Neutrophil (primary cell): ENCODE data around the gene ZNF189.
A peak's percentile ranks its signal among the peaks of the same experiment; 100 is the strongest.

ENCODE experiments used
- H3K27ac ChIP-seq: fragments of 200-600 bp; sonication (generic); 2 replicates; pipeline ENCODE4 v1.5.1; 2016; ENCODE audit warnings: mild to moderate bottlenecking, moderate library complexity
- H3K27me3 ChIP-seq: fragments of 200-600 bp; sonication (generic); 2 replicates; pipeline ENCODE4 v1.6.0; 2016; ENCODE audit warnings: mild to moderate bottlenecking
- H3K36me3 ChIP-seq: fragments of 200-600 bp; sonication (generic); 2 replicates; pipeline ENCODE4 v1.5.1; 2017
- H3K4me1 ChIP-seq, 2 experiments: fragments of 200-600 bp in 1 of 2; sonication (generic) in 1 of 2; 1 replicate in 1 of 2; 2 replicates in 1 of 2; pipeline versions ENCODE4 v1.5.1 to v1.6.1; 2013 to 2016; ENCODE audit warnings: low read depth in 1 of 2, low read length in 1 of 2, mild to moderate bottlenecking in 1 of 2, moderate library complexity in 1 of 2; ENCODE audit not compliant: control insufficient read depth in 1 of 2, insufficient read depth in 1 of 2
- H3K4me3 ChIP-seq, 2 experiments: fragments of 200-600 bp in 1 of 2; sonication (generic) in 1 of 2; 1 replicate in 1 of 2; 2 replicates in 1 of 2; pipeline ENCODE4 v1.5.1; 2013 to 2016; ENCODE audit warnings: low read depth in 1 of 2, low read length in 1 of 2, mild to moderate bottlenecking in 1 of 2, moderate library complexity in 1 of 2
- H3K9me3 ChIP-seq: fragments of 200-600 bp; sonication (generic); 2 replicates; pipeline ENCODE4 v1.5.1; 2016
- TF ChIP-seq, protein P1 (sequence below): fragments of 200-600 bp; sonication (generic); IDR thresholded peaks from 2 replicates; pipeline ENCODE4 v1.5.1; 2016; ENCODE audit warnings: antibody characterized with exemption

The ZNF189 gene

DNA sequence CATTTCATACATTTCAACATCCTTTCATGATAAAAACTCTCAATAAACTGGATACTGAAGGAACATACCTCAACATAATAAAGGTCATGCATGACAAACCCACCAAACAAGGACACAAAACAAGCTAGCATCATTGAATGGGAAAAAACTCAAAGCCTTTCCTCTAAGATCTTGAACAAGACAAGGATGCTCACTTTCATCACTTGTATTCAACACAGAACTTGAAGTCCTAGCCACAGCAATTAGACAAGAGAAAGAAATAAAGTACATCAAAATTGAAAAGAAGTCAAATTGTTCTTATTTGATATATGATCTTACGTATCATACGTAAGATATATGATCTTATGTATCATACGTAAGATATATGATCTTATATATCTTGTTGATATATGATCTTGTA lies 5.5 kb upstream of the ZNF189 start:
- Histone ChIP-seq H3K9me3 (no peaks in the 10 kb centered on the region), H3K4me3 (no peak overlapping the region), H3K4me1 (peaks cover 7 to 17% of the 10 kb centered on the region in 2 experiments), H3K36me3 (peaks cover 15% of the 10 kb centered on the region), H3K27ac (no peak overlapping the region), H3K27me3 (no peaks in the 10 kb centered on the region)
- TF ChIP-seq, protein P1, sequence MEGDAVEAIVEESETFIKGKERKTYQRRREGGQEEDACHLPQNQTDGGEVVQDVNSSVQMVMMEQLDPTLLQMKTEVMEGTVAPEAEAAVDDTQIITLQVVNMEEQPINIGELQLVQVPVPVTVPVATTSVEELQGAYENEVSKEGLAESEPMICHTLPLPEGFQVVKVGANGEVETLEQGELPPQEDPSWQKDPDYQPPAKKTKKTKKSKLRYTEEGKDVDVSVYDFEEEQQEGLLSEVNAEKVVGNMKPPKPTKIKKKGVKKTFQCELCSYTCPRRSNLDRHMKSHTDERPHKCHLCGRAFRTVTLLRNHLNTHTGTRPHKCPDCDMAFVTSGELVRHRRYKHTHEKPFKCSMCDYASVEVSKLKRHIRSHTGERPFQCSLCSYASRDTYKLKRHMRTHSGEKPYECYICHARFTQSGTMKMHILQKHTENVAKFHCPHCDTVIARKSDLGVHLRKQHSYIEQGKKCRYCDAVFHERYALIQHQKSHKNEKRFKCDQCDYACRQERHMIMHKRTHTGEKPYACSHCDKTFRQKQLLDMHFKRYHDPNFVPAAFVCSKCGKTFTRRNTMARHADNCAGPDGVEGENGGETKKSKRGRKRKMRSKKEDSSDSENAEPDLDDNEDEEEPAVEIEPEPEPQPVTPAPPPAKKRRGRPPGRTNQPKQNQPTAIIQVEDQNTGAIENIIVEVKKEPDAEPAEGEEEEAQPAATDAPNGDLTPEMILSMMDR, result no peak

GRCh38 chr9:101394687-101395086 lies 4.0 kb upstream of the ZNF189 start:
- TF ChIP-seq, protein P1, result no peak
- peaks cover 15 to 26% of the 10 kb centered on the region in 2 experiments for H3K4me1 ChIP-seq
- no peak overlapping the region for H3K4me3 ChIP-seq
- H3K27me3 ChIP-seq, result no peaks in the 10 kb centered on the region
- H3K36me3 ChIP-seq, result peaks cover 8% of the 10 kb centered on the region
- no peak overlapping the region for H3K27ac ChIP-seq
- no peaks in the 10 kb centered on the region for H3K9me3 ChIP-seq

DNA sequence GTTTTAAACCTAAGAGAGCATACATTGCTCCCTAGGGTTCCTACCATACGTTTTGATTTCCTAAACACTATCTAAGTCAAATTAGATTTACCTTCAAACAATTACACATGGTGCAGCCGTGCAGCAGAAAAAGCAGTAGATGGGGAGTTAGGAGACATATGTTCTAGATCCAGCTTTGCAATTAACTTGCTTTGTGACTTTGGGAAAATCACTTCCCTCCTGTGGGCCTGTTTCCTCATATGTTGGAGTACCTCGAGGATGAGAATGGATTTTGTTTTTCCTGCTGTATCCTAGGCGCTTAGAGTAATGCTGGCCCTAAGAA lies 944 bp upstream of the ZNF189 start:
- no peaks in the 10 kb centered on the region for H3K27me3 ChIP-seq
- H3K9me3 ChIP-seq, result no peaks in the 10 kb centered on the region
- H3K36me3 ChIP-seq, result peaks cover 23% of the 10 kb centered on the region
- TF ChIP-seq, protein P1, result no peak
- H3K4me1 ChIP-seq, result peaks cover 24 to 26% of the 10 kb centered on the region in 2 experiments
- H3K4me3 ChIP-seq, result peak overlapping the region; percentile 81 to 95
- peak overlapping the region; percentile 88 for H3K27ac ChIP-seq

DNA sequence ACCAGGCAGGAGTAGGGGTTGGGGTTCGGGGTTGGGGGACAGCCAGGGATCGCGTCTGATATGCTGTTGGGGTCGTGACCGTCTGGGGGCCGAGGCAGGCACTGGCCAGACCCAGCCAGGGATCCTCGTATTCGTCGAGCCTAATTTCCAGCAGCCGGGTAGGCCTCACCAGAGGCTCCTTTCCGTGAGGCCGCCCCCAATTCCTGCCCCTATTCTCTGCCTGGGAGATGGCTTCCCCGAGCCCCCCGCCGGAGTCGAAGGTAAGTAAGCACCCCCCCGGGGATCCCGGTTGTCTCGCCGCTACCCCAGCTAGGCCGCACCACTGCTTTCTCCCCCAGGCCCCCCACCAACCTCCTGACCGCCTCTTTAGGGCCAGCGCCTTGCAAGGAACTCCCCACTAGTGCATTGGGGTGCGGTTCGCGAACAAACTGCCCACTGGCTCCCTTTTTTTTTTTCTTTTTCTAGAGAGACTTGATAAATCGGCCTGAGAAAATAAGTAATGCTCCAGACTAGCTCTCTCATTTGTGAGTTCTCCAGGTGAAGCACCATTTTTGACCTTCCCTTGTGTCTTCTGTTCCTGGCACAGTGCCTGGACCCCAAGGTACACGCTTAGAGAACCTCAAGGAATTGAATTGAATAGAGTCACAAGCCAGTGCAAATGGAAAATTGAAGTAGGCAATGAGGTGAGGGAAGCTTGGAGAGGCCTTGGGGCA lies 435 bp downstream of the ZNF189 start:
- TF ChIP-seq, protein P1, result no peak
- Histone ChIP-seq H3K9me3 (no peaks in the 10 kb centered on the region), H3K4me1 (peaks cover 24 to 26% of the 10 kb centered on the region in 2 experiments), H3K4me3 (peak overlapping the region; percentile 81 to 95), H3K36me3 (peaks cover 37% of the 10 kb centered on the region), H3K27ac (peak overlapping the region; percentile 88), H3K27me3 (no peaks in the 10 kb centered on the region)

GRCh38 chr9:101399643-101399970 lies 956 bp downstream of the ZNF189 start:
- Histone ChIP-seq H3K4me1 (peaks cover 24 to 26% of the 10 kb centered on the region in 2 experiments), H3K9me3 (no peaks in the 10 kb centered on the region), H3K36me3 (peaks cover 41% of the 10 kb centered on the region), H3K27me3 (no peaks in the 10 kb centered on the region), H3K27ac (peak overlapping the region; percentile 88), H3K4me3 (peak overlapping the region; percentile 81 to 95)
- TF ChIP-seq, protein P1, result no peak
